ENCODE results near the gene PSMG3. TPM values are rescaled to one million over a fixed set of nuclear protein-coding genes. Genes with fewer than 3 reads are reported as not detected.
A peak's percentile ranks its signal among the peaks of the same experiment; 100 is the strongest.

The PSMG3 gene
- polyA plus RNA-seq, 2 of the 4 experiments (the other 2 are of a cell fraction), result 75.9 to 89.3 TPM

GRCh38 chr7:1603346-1604225 is 33.8 kb upstream of the PSMG3 start:
- H3K4me3 ChIP-seq, result no peak overlapping the region
- no peak overlapping the region for H3K27ac ChIP-seq
- no peaks in the 10 kb centered on the region for H3K9me3 ChIP-seq
- H3K4me1 ChIP-seq, result no peaks in the 10 kb centered on the region
- CTCF ChIA-PET, result no interaction called here
- H3K4me2 ChIP-seq, result no peak overlapping the region
- ATAC-seq (peak in 1 of 2 experiments; percentile 22; a peak in 3 of 6 replicates), FAIRE-seq (no peak), DNase-seq (ENCODE audit: low read depth in 1 of 2, low spot score in 1 of 2) (no peak)
- POLR2A ChIA-PET, result no interaction called here
- no peak for TF ChIP-seq FOSB (CRISPR knock-in tag; IDR thresholded peaks at IDR 0.05)
- TF ChIP-seq HES2 (IDR thresholded peaks at IDR 0.05), result no peak
- WGBS (ENCODE audit: missing lambda C conversion rate), result 69% methylated on average over 31 of the region's 41 CpGs

- WGBS (ENCODE audit: missing lambda C conversion rate), result 64% methylated on average over 13 of the region's 15 CpGs
- no peak for DNase-seq (ENCODE audit: low read depth in 1 of 2, low spot score in 1 of 2)
- no peaks in the 10 kb centered on the region for H3K9me3 ChIP-seq
- no peak for FAIRE-seq
- H3K4me3 ChIP-seq, result no peak overlapping the region
- TF ChIP-seq FOXS1 (CRISPR knock-in tag; IDR thresholded peaks at IDR 0.05) (no peak), KDM5A (IDR thresholded peaks at IDR 0.05) (no peak), HOXB13 (CRISPR knock-in tag; IDR thresholded peaks at IDR 0.05; ENCODE audit: low read depth) (no peak), MAZ (IDR thresholded peaks at IDR 0.05; ENCODE audit: borderline replicate concordance, low read depth, low read length) (no peak), HOXA7 (CRISPR knock-in tag; IDR thresholded peaks at IDR 0.05) (no peak), RFX5 (IDR thresholded peaks at IDR 0.05) (no peak), ZSCAN20 (CRISPR knock-in tag; IDR thresholded peaks at IDR 0.05) (no peak), PBX3 (IDR thresholded peaks at IDR 0.05) (no peak), JUN (IDR thresholded peaks at IDR 0.05) (no peak), SMC3 (IDR thresholded peaks at IDR 0.05) (no peak), NR3C1 (IDR thresholded peaks at IDR 0.05) (no peak), ESRRA (IDR thresholded peaks at IDR 0.05; ENCODE audit: borderline replicate concordance, low read length) (no peak), HOXB5 (CRISPR knock-in tag; IDR thresholded peaks at IDR 0.05) (no peak), KDM1A (IDR thresholded peaks at IDR 0.05; ENCODE audit: low read depth) (no peak)
- H3K4me2 ChIP-seq, result no peak overlapping the region
- no peak for ATAC-seq
- CTCF ChIA-PET, result no interaction called here
- POLR2A ChIA-PET, result no interaction called here
- no peak overlapping the region for H3K27ac ChIP-seq
- H3K4me1 ChIP-seq, result no peaks in the 10 kb centered on the region
Measured at GRCh38 chr7:1602386-1602785, 32.6 kb upstream of the PSMG3 start.

- FAIRE-seq (no peak), ATAC-seq (no peak), DNase-seq (ENCODE audit: low read depth in 1 of 2, low spot score in 1 of 2) (no peak)
- CTCF ChIA-PET, result no interaction called here
- H3K4me3 ChIP-seq, result no peak overlapping the region
- no peaks in the 10 kb centered on the region for H3K9me3 ChIP-seq
- H3K4me1 ChIP-seq, result no peaks in the 10 kb centered on the region
- TF ChIP-seq CBX8 (IDR thresholded peaks at IDR 0.05), result no peak
- TF ChIP-seq NFE2L2 (conservative IDR thresholded peaks at IDR 0.05; ENCODE audit: low read length), result no peak
- no peak for TF ChIP-seq SREBF2 (IDR thresholded peaks at IDR 0.05)
- TF ChIP-seq ZC3H11A (IDR thresholded peaks at IDR 0.05), result no peak
- no peak for TF ChIP-seq MAZ (IDR thresholded peaks at IDR 0.05; ENCODE audit: borderline replicate concordance, low read depth, low read length)
- TF ChIP-seq POLR2A (IDR thresholded peaks at IDR 0.05; ENCODE audit: low read length), result no peak
- TF ChIP-seq MAFK (IDR thresholded peaks at IDR 0.05; ENCODE audit: partially characterized antibody), result no peak
- TF ChIP-seq BHLHE40 (IDR thresholded peaks at IDR 0.05; ENCODE audit: low read depth, low read length), result no peak
- TF ChIP-seq TP53 (CRISPR knock-in tag; IDR thresholded peaks at IDR 0.05), result no peak
- no peak for TF ChIP-seq EP300 (IDR thresholded peaks at IDR 0.05)
- H3K27ac ChIP-seq, result no peak overlapping the region
- 63% methylated on average over 23 of the region's 24 CpGs for WGBS (ENCODE audit: missing lambda C conversion rate)
- no peak overlapping the region for H3K4me2 ChIP-seq
- POLR2A ChIA-PET, result no interaction called here
Measured at GRCh38 chr7:1601956-1602355, 32.1 kb upstream of the PSMG3 start.
